K562 (cell line): ENCODE measurements around the gene CGB3. TPM values are rescaled to one million over a fixed set of nuclear protein-coding genes. Genes with fewer than 3 reads are reported as not detected.
A peak's percentile ranks its signal among the peaks of the same experiment; 100 is the strongest.

Source experiments
- ATAC-seq: fragments of 200-7000 bp; cut with Tn5 transposase; 3 replicates; pipeline ENCODE4 v1.9.1; 2020; ENCODE audit warnings: moderate library complexity
- BruUV-seq: library from RNA; stranded (reverse); fragments of 400-500 nt; replicated peaks from 2 replicates; lab custom pipeline; 2021; lab: Mats Ljungman, UMichigan
- CTCF ChIA-PET: fragments of 300-600 bp; formaldehyde crosslinking; extraction: SDS; loops from one replicate; lab custom pipeline; 2021; ENCODE audit warnings: low intra/inter-chr PET ratio; lab: Yijun Ruan, JAX
- POLR2A ChIA-PET: fragments of 300-600, 350-650 bp; sonication (Branson Sonifier 250); formaldehyde crosslinking; extraction: SDS; loops from one replicate; lab custom pipeline; 2021; ENCODE audit warnings: antibody characterized with exemption, inconsistent platforms; lab: Yijun Ruan, JAX
- DNase-seq, 4 experiments: peaks; one replicate each; pipeline versions ENCODE4 v3.0.0 to v3.0.0-alpha.2; 2011 to 2018; ENCODE audit warnings: low spot score in 3 of 4, mixed read lengths in 3 of 4; ENCODE audit errors: extremely low read depth in 1 of 4
- FAIRE-seq: peaks from 2 replicates; lab custom pipeline; 2011; peaks lifted over from hg19 to GRCh38; lab: Jason Lieb, UNC
- H2AFZ ChIP-seq: 2 replicates; pipeline ENCODE4 v1.6.0; 2011; ENCODE audit warnings: low read depth, low read length, control low read depth, inconsistent platforms
- H3K27ac ChIP-seq: fragments of 200-600 bp; 3 replicates; pipeline ENCODE4 v1.8.0; 2011; ENCODE audit warnings: low read depth, mild to moderate bottlenecking, control low read depth, inconsistent platforms, low read length, moderate library complexity, mixed read lengths; ENCODE audit errors: extremely low read depth
- H3K27me3 ChIP-seq, 2 experiments: fragments of 300-600 bp in 1 of 2; 2 replicates in 1 of 2; 3 replicates in 1 of 2; pipeline versions ENCODE4 v1.6.0 to v1.8.0; 2011; ENCODE audit warnings: inconsistent platforms in 2 of 2, low read length in 2 of 2, mild to moderate bottlenecking in 1 of 2, mixed read lengths in 1 of 2, moderate library complexity in 1 of 2; ENCODE audit not compliant: control insufficient read depth in 2 of 2, insufficient read depth in 2 of 2
- H3K36me3 ChIP-seq: fragments of 300-600 bp; 3 replicates; pipeline ENCODE4 v1.8.0; 2011; ENCODE audit warnings: mild to moderate bottlenecking, low read length, inconsistent platforms; ENCODE audit not compliant: control insufficient read depth, insufficient read depth
- H3K4me1 ChIP-seq, 2 experiments: fragments of 200-600 bp in 1 of 2; replicated peaks in 1 of 2; 2 replicates in 1 of 2; 3 replicates in 1 of 2; pipeline versions ENCODE4 v1.5.1 to v1.8.0; 2011; ENCODE audit warnings: inconsistent platforms in 2 of 2, low read length in 2 of 2, mild to moderate bottlenecking in 1 of 2, mixed read lengths in 1 of 2, moderate library complexity in 1 of 2; ENCODE audit not compliant: control insufficient read depth in 2 of 2, insufficient read depth in 2 of 2
- H3K4me2 ChIP-seq: 2 replicates; pipeline ENCODE4 v1.6.1; 2011; ENCODE audit warnings: low read length, control low read depth, inconsistent platforms, mixed read lengths; ENCODE audit not compliant: insufficient read depth
- H3K4me3 ChIP-seq: fragments of 200-600 bp; sonication (generic), shearing (Covaris generic); 2 replicates; pipeline ENCODE4 v1.5.1; 2016; ENCODE audit warnings: control low read depth, inconsistent platforms
- H3K79me2 ChIP-seq: fragments of 200-600 bp; 3 replicates; pipeline ENCODE4 v1.8.0; 2011; ENCODE audit warnings: low read length, inconsistent platforms; ENCODE audit not compliant: control insufficient read depth, insufficient read depth
- H3K9ac ChIP-seq, 2 experiments: 2 replicates each; pipeline versions ENCODE4 v1.6.0 to v1.6.1; 2011; ENCODE audit warnings: low read depth in 2 of 2, low read length in 2 of 2, control low read depth in 1 of 2, inconsistent platforms in 1 of 2, mild to moderate bottlenecking in 1 of 2, mixed read lengths in 1 of 2; ENCODE audit not compliant: insufficient read depth in 1 of 2
- H3K9me1 ChIP-seq: one replicate; pipeline ENCODE4 v1.6.0; 2011; ENCODE audit warnings: inconsistent platforms, mild to moderate bottlenecking, low read length, moderate library complexity; ENCODE audit not compliant: control insufficient read depth, insufficient read depth
- H3K9me3 ChIP-seq: replicated peaks from 2 replicates; pipeline ENCODE4 v1.5.1; 2011; ENCODE audit warnings: low read depth, low read length, inconsistent platforms; ENCODE audit not compliant: control insufficient read depth, insufficient read depth
- H4K20me1 ChIP-seq: replicated peaks from 2 replicates; pipeline ENCODE4 v1.6.1; 2011; ENCODE audit warnings: low read length, inconsistent platforms, mixed read lengths; ENCODE audit not compliant: control insufficient read depth, insufficient read depth
- NFYB ChIP-seq: IDR thresholded peaks from 2 replicates; pipeline ENCODE4 v1.6.1; 2011; ENCODE audit warnings: mild to moderate bottlenecking, moderate library complexity; ENCODE audit not compliant: insufficient read length; ENCODE audit errors: extremely low read depth
- POU5F1 ChIP-seq: fragments of 150-350 bp; IDR thresholded peaks from 2 replicates; pipeline ENCODE4 v1.6.1; 2014; ENCODE audit warnings: borderline replicate concordance, low read length, low read depth, mild to moderate bottlenecking; ENCODE audit not compliant: partially characterized antibody
- RFX1 ChIP-seq: fragments of 450-650 bp; IDR thresholded peaks from 2 replicates; pipeline ENCODE4 v1.6.1; 2016; ENCODE audit warnings: mild to moderate bottlenecking, moderate library complexity
- SP2 ChIP-seq: IDR thresholded peaks from 2 replicates; pipeline ENCODE4 v1.6.1; 2011; ENCODE audit warnings: mild to moderate bottlenecking, low read depth, low read length, moderate library complexity; ENCODE audit not compliant: poor library complexity, severe bottlenecking; ENCODE audit errors: extremely low read depth
- XRCC4 ChIP-seq: IDR thresholded peaks from one replicate; pipeline ENCODE4 v1.6.1; 2011; ENCODE audit not compliant: insufficient read depth, insufficient read length; ENCODE audit errors: extremely low read depth
- WGBS: fragments of 100-300 bp; shearing (Covaris generic); methylation state at CpG from one replicate; pipeline ENCODE4 v1.1.6; 2016; ENCODE audit warnings: low coverage, mixed read lengths; ENCODE audit not compliant: insufficient coverage; ENCODE audit errors: missing lambda C conversion rate; 5-methylcytosine and 5-hydroxymethylcytosine counted together
- in situ Hi-C: fragments of 300-500 bp; cut with MboI; formaldehyde crosslinking; loops from 4 replicates; pipeline ENCODE4 v1.15.0; 2018; ENCODE audit warnings: inconsistent platforms, mixed read lengths
- intact Hi-C: fragments of 100-400 bp; cut with micrococcal nuclease; formaldehyde crosslinking; loops from 2 replicates; pipeline ENCODE4 v1.14.2; 2022
- polyA plus RNA-seq, 8 experiments: library from polyadenylated mRNA; depleted of rRNA in 4 of 8; stranded (reverse) in 5 of 8; unstranded in 3 of 8; fragments of >200 nt; fragmentation: Nextera tagmentation in 2 of 8; fragmentation: Illumina TruSeq in 1 of 8; extraction: Ambion mirVana in 2 of 8; extraction: Trizol in 1 of 8; gene quantifications; 2 replicates each; pipeline versions ENCODE4 v1.2.1 to v1.2.3, GENCODE V29; 2011 to 2014; ENCODE audit warnings: inconsistent platforms in 1 of 8, missing spikeins in 1 of 8
- total RNA-seq, 7 experiments: library from RNA; depleted of rRNA in 6 of 7; stranded (reverse); fragments of >200 nt in 6 of 7; fragmentation: Illumina TruSeq in 2 of 7; extraction: Trizol in 2 of 7; gene quantifications; 2 replicates each; pipeline versions ENCODE4 v1.2.1 to v1.2.3, GENCODE V29; 2011 to 2021; ENCODE audit warnings: low replicate concordance in 1 of 7
- TF ChIP-seq, protein P1 (sequence below): fragments of 450-650 bp; IDR thresholded peaks from 2 replicates; pipeline ENCODE4 v1.7.1; 2018; ENCODE audit warnings: mild to moderate bottlenecking, low read depth; ENCODE audit not compliant: partially characterized antibody

CGB3 gene
- total and polyA plus RNA-seq, 9 of the 15 experiments (the other 6 are each of a cell fraction or from before 2014, with no cell fraction given): not detected

DNA sequence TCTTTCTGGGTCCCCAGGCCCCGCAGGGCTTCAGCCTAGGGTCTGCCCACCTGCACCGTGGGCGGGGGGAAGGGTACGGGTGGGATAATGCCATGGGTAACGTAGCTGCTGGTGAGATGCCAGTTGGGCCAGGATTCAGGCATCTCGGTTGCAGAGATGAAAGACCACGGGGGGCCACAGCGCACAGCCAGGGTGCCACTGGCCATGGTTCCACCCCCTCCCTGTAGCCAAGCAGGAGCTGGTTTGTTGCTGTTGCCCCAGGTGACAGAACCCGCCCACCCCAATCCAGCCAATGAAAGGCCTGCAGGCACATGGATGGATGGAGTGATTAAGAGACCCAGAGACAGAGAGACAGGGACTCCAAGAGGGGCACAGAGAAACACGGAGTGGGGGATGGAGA, 34.4 kb upstream of the CGB3 start:
- TF ChIP-seq XRCC4: no peak
- TF ChIP-seq RFX1: peak; percentile 83
- TF ChIP-seq POU5F1: no peak
- peak; percentile 50 for TF ChIP-seq SP2
- peak; percentile 42 for TF ChIP-seq NFYB
- TF ChIP-seq, protein P1, sequence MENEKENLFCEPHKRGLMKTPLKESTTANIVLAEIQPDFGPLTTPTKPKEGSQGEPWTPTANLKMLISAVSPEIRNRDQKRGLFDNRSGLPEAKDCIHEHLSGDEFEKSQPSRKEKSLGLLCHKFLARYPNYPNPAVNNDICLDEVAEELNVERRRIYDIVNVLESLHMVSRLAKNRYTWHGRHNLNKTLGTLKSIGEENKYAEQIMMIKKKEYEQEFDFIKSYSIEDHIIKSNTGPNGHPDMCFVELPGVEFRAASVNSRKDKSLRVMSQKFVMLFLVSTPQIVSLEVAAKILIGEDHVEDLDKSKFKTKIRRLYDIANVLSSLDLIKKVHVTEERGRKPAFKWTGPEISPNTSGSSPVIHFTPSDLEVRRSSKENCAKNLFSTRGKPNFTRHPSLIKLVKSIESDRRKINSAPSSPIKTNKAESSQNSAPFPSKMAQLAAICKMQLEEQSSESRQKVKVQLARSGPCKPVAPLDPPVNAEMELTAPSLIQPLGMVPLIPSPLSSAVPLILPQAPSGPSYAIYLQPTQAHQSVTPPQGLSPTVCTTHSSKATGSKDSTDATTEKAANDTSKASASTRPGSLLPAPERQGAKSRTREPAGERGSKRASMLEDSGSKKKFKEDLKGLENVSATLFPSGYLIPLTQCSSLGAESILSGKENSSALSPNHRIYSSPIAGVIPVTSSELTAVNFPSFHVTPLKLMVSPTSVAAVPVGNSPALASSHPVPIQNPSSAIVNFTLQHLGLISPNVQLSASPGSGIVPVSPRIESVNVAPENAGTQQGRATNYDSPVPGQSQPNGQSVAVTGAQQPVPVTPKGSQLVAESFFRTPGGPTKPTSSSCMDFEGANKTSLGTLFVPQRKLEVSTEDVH: no peak
- DNase-seq: peak; percentile 51 to 73 (median 66)
- H3K27me3 ChIP-seq: peaks cover 17 to 58% of the 10 kb centered on the region in 2 experiments; a peak in 3 of 5 replicates
- no peaks in the 10 kb centered on the region for H3K9me1 ChIP-seq
- no peak overlapping the region for H3K9ac ChIP-seq
- ATAC-seq: peak; percentile 65
- H3K36me3 ChIP-seq: no peaks in the 10 kb centered on the region
- no peak for FAIRE-seq
- POLR2A ChIA-PET: no interaction called here
- no TSS peak for BruUV-seq
- H3K4me3 ChIP-seq: no peak overlapping the region
- H3K4me2 ChIP-seq: no peak overlapping the region
- no peaks in the 10 kb centered on the region for H3K79me2 ChIP-seq
- H3K27ac ChIP-seq: no peak overlapping the region
- H2AFZ ChIP-seq: no peak overlapping the region
- no peaks in the 10 kb centered on the region for H3K9me3 ChIP-seq
- peaks cover 2 to 34% of the 10 kb centered on the region in 2 experiments; a peak in 3 of 5 replicates for H3K4me1 ChIP-seq
- in situ Hi-C loops (no loop called here), intact Hi-C loops (no loop called here)
- CTCF ChIA-PET: no interaction called here
- H4K20me1 ChIP-seq: peaks cover 4% of the 10 kb centered on the region; the same call in 1 of the 2 replicates
- WGBS: 9% methylated on average over 9 of the region's 10 CpGs
